HL-60/S4 treated with phorbol 12-myristate 13-acetate at 8.2 ng/mL for 4 days and 3 days (cell line): ENCODE results near the gene LIME1.

ENCODE experiments used
- in situ Hi-C: fragments of 300-500 bp; cut with MboI; formaldehyde crosslinking; loops from 2 replicates; pipeline ENCODE4 v1.15.0; 2022; ENCODE audit warnings: low sequenced_read_pairs

The LIME1 gene

GRCh38 chr20:63735859-63736718 is at the start of gene LIME1:
Gene LIME1, plus strand, starts transcription at chr20:63736664. Its CDS starts 886 bp downstream, at chr20:63737550.
- in situ Hi-C loops, result no loop called here

- in situ Hi-C loops, result no loop called here
Observed at GRCh38 chr20:63687419-63688178, 48.9 kb upstream of the LIME1 start.

GRCh38 chr20:63688228-63689045 is 48.0 kb upstream of the LIME1 start:
- in situ Hi-C loops, result no loop called here

GRCh38 chr20:63689046-63690002 is 47.1 kb upstream of the LIME1 start:
- in situ Hi-C loops, result no loop called here

GRCh38 chr20:63690003-63690897 is 46.2 kb upstream of the LIME1 start:
- in situ Hi-C loops, result no loop called here

- in situ Hi-C loops, result no loop called here
Observed at GRCh38 chr20:63690898-63691710, 45.4 kb upstream of the LIME1 start.

- in situ Hi-C loops, result no loop called here
Observed at GRCh38 chr20:63691711-63692435, 44.6 kb upstream of the LIME1 start.

- in situ Hi-C loops, result no loop called here
Observed at GRCh38 chr20:63692436-63693082, 43.9 kb upstream of the LIME1 start.

GRCh38 chr20:63693083-63693732 is 43.3 kb upstream of the LIME1 start:
- in situ Hi-C loops, result no loop called here

- in situ Hi-C loops, result no loop called here
Observed at GRCh38 chr20:63693733-63694583, 42.5 kb upstream of the LIME1 start.

- in situ Hi-C loops, result no loop called here
Observed at GRCh38 chr20:63694584-63695423, 41.7 kb upstream of the LIME1 start.

GRCh38 chr20:63695424-63696305 is 40.8 kb upstream of the LIME1 start:
- in situ Hi-C loops, result no loop called here

- in situ Hi-C loops, result no loop called here
Observed at GRCh38 chr20:63696306-63696627, 40.2 kb upstream of the LIME1 start.
